Bone marrow (tissue), 2 donors: ENCODE results near the gene COL23A1.

ENCODE experiments used
- DNase-seq, 2 donors: peaks; one replicate each; lab custom pipeline; 2025; lab: John Stamatoyannopoulos, UW

The COL23A1 gene

DNA sequence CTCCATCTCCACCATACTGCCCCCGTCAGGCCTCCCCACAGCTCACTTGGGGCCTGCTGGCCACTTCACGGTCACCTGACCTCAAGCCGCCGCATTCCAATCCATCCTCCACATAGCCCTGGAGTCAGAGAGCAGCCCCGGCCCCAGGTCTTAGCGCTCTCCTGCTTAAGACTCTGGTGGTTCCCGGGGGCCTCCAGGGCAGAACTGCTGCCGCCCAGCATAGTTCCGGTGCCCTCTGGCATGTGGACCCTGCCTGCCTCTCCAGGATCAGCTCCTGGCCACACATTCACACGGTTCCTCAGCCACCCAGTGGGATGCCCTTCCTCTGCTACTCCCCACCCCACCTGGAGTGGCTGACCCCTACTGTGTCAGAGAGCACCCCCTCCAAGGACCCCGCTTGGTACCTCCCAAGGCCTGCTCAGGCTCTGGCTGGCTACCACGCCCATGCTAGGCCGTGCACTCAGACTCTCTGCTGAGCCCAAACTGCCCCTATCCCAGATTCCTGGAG is 366.3 kb downstream of the COL23A1 start:
- no peak for DNase-seq

DNA sequence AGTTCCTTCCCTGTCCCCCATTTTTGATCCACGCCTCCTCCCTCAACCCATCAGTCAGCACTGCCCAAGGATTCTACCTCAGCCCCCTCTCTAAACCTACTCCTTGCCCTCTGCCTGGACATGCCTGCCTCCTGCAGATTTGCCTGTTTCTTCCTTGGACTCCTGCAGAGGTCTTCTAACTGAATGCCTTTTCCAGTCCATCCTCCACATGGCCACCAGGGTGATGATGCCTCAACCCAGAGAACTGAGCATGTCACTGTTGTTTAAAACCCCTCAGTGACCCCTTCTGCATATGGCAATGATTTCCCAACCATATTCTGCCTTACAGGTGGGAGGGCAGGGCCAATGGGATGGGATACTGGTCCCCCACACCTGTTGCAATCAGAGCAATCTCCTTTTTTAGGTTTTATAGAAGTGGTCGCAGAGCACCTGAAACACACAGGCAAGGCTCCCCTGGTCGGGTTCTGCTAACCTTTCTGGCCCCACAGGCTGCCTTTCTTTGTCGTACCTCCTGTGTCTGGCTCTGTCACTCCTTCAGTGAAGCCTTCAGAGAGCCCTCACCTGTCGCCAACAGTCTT is 366.9 kb downstream of the COL23A1 start:
- DNase-seq = no peak

- DNase-seq = no peak
Measured at GRCh38 chr5:178222292-178222691, 367.9 kb downstream of the COL23A1 start.

DNA sequence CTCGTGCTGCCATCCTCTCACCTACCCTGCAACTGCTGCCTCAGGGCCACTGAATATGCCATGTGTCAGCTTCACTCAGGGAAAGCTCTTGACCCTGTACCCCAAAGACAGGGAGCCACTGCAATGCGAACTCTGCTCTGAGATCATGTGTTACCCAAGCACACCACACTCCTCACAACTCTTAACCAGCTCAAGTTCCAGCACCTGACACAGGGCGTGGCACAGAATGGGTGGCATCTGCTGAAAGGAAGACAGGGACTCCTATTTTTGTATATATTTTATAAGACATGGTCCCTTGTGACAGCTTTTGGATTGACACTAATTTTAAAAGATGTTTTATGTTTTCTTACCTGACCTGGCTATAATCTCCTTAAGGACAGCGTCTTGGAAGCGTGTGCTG is 368.3 kb downstream of the COL23A1 start:
- no peak for DNase-seq

DNA sequence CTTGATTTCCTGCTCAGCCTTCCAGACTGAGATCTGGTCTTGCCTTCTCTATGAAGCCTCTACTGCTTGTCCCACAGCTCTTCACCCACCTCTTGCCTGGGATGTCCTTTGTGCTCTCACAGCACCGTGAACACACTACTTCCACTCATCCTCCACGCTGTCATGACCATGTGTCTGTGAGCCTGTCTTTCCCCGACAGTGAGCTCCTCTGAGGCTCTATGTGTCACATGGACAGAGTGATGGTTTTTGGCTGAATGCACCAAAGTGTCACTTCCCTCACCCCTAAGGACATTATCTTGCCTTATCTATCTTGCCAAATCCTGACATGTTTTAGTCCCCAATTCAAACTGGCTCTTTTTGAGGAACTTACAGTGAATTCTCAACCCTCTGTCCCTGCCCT is 368.9 kb downstream of the COL23A1 start:
- DNase-seq = no peak

- DNase-seq = no peak
Measured at GRCh38 chr5:178218827-178219226, 371.4 kb downstream of the COL23A1 start.

GRCh38 chr5:178218237-178218776 is 371.9 kb downstream of the COL23A1 start:
- DNase-seq = no peak

DNA sequence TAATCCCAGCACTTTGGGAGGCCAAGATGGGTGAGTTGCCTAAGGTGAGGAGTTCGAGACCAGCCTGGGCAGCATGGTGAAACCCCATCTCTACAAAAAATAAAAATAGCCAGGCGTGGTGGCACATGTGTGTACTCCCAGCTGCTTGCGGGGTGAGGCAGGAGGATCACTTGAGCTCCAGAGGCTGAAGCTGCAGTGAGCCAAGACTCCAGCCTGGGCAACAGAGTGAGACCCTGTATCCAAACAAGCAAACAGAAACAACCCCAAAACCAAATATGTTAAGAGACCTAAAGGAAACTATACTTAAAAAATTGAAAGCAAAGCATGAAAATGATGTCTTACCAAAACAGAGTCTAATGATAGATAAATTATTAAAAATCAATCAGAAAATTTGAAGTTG is 373.4 kb downstream of the COL23A1 start:
- no peak for DNase-seq

DNA sequence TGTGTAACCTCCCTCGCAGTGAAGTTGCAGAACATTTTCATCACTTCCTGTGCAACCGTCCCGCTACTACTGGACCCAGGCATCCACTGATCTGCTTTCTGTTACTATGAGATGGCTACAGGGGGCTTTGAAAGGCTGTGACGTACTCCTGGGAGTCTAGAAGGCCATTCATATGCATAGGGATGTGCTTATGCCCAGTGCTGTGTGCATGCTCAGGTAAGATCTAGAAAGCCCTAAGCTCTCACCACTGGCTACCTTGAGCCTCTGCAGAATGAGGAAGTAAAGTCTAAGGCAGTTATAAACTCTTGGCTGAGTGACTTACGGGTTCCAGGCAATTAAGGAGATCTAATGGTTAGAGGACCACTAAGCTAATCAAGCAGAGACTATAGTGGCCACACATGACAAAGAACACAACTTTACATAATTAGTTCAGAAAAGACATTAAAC is 374.1 kb downstream of the COL23A1 start:
- DNase-seq = no peak

DNA sequence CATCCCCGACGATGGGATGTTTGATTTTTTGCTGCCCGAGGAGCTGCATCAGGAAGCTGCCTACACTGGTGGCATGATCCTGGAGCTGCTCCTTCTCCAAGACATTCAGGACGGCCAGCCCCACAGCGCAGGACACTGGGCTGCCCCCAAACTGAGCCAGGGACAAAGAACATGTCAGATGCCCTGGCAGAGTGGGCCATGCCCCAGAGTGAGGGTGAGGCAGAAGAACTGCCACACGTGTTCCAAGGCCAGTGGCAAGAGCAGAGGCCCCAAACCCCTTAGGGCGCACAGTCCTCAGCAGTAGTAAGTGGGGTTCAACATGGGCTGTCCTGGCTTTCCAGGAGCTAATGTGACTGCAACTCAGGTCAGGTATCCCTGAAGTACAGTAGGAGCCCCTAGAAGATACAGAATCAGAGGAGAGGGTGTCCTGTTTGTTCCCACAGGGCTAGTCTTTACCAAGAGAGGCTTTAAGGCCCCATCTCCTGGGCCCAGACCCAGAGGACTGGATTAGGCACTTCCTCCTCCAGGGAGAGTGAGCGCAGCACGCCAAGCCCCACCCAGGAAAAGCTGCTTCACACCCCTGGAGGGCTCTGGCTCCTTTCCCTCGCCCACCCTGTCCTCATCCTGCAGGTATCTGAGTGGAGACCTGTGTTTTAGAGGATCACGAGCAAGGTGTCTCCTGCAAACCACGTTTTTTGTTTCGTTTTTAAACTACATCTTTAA is 374.8 kb downstream of the COL23A1 start:
- DNase-seq = no peak

GRCh38 chr5:178214160-178214803 is 375.9 kb downstream of the COL23A1 start:
- no peak for DNase-seq

DNA sequence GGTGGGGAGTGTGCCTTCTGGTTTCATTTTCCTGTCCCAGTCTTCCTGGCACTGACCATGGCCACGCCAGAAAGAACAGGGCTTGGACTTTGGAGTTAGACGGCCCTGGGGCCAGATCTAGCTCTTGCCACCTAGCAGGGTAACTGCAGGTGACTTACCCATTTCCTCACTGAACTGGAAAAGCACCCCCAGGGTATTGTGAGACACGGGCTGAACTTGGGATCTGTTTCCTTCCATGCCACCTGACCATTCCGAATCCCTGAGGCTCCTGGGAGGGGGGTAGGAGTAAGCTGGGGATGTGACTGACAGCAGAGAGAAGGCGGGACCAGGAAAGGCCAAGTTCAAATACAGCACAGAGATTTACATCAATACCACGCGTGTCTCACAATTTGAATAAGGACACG is 376.4 kb downstream of the COL23A1 start:
- DNase-seq = no peak

- DNase-seq = no peak
Measured at GRCh38 chr5:178213003-178213461, 377.2 kb downstream of the COL23A1 start.

GRCh38 chr5:178212241-178213002 is 377.8 kb downstream of the COL23A1 start:
- DNase-seq = no peak

- no peak for DNase-seq
Measured at GRCh38 chr5:178211095-178212048, 378.8 kb downstream of the COL23A1 start.

DNA sequence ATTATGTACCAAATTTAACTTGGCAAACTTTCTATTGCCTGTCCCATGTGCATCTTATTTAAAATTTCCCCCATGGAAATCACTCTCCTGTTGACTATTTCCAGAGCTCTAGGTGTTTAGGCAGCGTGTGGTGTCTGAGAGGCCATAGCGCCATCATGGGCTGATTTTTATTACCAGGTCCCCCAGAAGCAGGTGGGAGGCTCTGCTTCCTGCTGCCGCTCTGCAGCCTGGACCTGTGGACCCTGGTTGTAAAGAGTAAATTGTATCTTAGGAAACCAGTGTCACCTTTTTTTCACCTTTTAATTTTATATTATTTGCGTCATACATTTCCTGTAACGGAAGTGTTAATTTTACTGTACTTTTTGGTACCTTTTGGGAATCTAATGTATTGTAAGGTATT is 379.5 kb downstream of the COL23A1 start:
- no peak for DNase-seq

- no peak for DNase-seq
Measured at GRCh38 chr5:178210073-178210535, 380.1 kb downstream of the COL23A1 start.

DNA sequence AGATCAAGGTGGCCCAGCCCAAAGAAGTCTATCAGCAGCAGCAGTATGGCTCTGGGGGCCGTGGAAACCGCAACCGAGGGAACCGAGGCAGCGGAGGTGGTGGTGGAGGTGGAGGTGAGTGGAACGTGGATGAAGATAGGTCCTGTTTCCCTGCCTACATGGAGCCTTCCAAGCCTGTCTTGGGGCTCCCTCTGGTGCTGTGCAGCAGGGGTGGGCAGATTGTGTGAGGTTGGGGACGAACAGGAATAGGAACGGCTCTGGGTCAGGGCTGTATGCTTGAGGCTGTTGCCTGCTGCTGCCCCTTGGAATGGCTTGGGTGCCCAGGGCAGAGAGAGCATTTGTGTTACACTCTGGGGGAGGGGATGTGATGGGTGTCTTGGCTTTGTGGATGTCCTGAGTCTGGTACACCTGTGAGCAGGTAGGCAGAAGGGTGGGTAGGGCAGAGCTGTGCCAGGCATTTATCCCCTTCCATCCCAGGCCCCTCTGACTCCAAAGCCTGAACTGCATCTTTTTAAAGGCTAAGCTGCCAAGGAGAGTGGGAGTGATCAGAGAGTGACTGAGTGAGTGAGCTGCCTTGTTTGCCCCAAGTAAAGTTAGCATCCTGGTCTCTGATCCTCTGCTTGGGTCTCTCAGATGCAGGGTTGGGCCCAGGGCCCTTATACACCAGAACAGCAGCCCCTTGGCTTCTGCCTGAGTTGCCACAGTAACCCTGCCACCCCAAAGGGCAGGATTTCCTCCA is 380.7 kb downstream of the COL23A1 start:
- no peak for DNase-seq

GRCh38 chr5:178208540-178209227 is 381.5 kb downstream of the COL23A1 start:
- DNase-seq = no peak
